ENCODE data around the gene ANKRD29.

Gene ANKRD29

DNA sequence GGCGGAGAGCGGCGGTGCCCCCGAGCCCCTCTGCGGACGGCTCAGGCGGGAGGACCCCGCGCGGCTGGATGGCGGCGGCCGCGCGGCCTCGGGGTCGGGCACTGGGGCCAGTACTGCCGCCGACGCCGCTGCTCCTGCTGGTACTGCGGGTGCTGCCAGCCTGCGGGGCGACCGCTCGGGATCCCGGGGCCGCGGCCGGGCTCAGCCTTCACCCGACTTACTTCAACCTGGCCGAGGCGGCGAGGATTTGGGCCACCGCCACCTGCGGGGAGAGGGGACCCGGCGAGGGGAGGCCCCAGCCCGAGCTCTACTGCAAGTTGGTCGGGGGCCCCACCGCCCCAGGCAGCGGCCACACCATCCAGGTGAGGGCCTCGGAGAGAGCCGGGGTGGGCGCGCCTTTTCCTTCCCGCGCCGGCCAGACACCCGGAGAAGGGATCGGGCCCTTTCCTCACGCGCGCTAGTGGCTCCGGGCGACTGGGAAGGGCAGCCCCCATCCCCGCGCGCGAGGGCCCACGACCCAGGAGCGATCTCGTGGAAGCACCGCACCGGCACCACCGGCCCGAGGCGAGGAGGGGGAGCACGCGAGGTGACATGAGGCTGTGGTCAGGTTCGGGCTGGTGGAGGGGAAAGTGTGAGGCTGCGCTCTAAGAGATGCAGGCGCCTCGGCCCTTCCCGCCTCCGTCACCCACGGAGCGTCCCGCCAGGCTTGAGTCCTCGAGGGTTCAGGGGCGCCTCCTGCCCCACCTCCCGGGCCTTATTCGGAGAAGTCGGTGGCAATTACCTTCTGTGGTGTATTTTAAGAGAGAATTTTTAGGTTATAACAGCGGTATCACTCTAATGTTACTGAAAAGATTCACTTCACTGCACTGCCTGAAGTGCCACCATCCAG is 27.1 kb upstream of the ANKRD29 start:
- H2AFZ ChIP-seq (ENCODE audit: low read length), result no peak overlapping the region
- H3K36me3 ChIP-seq (ENCODE audit: insufficient read depth, low read length), result no peaks in the 10 kb centered on the region
- no peaks in the 10 kb centered on the region for H3K9me2 ChIP-seq (ENCODE audit: low read depth, low read length)
- H3K27ac ChIP-seq (ENCODE audit: low read depth, low read length, poor library complexity, severe bottlenecking), result no peak overlapping the region
- no peaks in the 10 kb centered on the region for H3F3A ChIP-seq (ENCODE audit: insufficient read depth, low read length)
- H3K4me3 ChIP-seq (ENCODE audit: low read depth, low read length, poor library complexity, severe bottlenecking), result no peak overlapping the region
- no peaks in the 10 kb centered on the region for H3K27me3 ChIP-seq (ENCODE audit: insufficient read depth, low read length)
- H3K4me2 ChIP-seq (ENCODE audit: low read length), result no peak overlapping the region
- TF ChIP-seq, protein P1, sequence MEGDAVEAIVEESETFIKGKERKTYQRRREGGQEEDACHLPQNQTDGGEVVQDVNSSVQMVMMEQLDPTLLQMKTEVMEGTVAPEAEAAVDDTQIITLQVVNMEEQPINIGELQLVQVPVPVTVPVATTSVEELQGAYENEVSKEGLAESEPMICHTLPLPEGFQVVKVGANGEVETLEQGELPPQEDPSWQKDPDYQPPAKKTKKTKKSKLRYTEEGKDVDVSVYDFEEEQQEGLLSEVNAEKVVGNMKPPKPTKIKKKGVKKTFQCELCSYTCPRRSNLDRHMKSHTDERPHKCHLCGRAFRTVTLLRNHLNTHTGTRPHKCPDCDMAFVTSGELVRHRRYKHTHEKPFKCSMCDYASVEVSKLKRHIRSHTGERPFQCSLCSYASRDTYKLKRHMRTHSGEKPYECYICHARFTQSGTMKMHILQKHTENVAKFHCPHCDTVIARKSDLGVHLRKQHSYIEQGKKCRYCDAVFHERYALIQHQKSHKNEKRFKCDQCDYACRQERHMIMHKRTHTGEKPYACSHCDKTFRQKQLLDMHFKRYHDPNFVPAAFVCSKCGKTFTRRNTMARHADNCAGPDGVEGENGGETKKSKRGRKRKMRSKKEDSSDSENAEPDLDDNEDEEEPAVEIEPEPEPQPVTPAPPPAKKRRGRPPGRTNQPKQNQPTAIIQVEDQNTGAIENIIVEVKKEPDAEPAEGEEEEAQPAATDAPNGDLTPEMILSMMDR (IDR thresholded peaks at IDR 0.05; ENCODE audit: low read length), result no peak
- TF ChIP-seq EZH2 (IDR thresholded peaks at IDR 0.05; ENCODE audit: borderline replicate concordance, low read length), result no peak
- no peak overlapping the region for H3K9ac ChIP-seq (ENCODE audit: low read length)
- H3K9me3 ChIP-seq (ENCODE audit: low read length), result no peaks in the 10 kb centered on the region
- no peaks in the 10 kb centered on the region for H3K79me2 ChIP-seq (ENCODE audit: insufficient read depth, low read length)
- H4K20me1 ChIP-seq (ENCODE audit: insufficient read depth, low read length), result no peaks in the 10 kb centered on the region
- no peaks in the 10 kb centered on the region for H3K4me1 ChIP-seq (ENCODE audit: insufficient read depth, low read length, severe bottlenecking)

DNA sequence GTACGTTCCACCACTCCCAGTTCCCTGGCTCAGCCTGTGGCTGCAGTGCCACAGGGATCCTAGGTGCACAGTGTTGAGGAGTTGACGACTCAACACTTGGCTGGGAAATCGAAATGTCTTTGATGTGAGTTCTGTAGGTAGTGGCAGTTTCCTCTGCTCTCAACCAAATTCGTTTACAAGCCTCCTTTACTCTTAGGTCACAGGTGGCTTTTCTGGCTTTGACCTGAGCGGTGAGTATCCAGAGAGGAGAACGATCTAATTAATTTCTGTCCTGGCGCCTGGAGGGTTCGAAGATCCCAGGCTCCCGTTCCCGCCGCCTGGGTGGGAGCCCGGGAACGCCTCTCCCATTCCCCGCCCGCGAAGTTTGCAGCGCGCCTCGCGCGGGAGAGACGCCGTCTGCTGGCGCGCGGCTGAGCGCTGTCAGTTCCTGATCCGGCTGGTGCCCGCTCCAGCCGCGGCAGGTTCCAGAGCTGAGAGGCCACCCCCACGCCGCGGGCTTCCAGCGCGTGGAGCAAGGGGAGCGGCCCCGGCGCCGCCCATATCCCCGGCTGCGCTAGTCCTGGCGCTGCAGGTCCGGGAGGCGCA is 26.4 kb upstream of the ANKRD29 start, which contains the start of gene LAMA3:
TSS of gene LAMA3 (plus strand) at position 423 of the 585 bp plus-strand sequence. CDS start 231 bp downstream, outside the sequence.
- H3K4me1 ChIP-seq (ENCODE audit: insufficient read depth, low read length, severe bottlenecking), result no peaks in the 10 kb centered on the region
- no peaks in the 10 kb centered on the region for H3K9me3 ChIP-seq (ENCODE audit: low read length)
- H4K20me1 ChIP-seq (ENCODE audit: insufficient read depth, low read length), result no peaks in the 10 kb centered on the region
- no peak within 1 kb of the TSS for H3K9ac ChIP-seq (ENCODE audit: low read length)
- no peak within 1 kb of the TSS for H3K27ac ChIP-seq (ENCODE audit: low read depth, low read length, poor library complexity, severe bottlenecking)
- no peaks in the 10 kb centered on the region for H3F3A ChIP-seq (ENCODE audit: insufficient read depth, low read length)
- no peak within 1 kb of the TSS for H3K4me3 ChIP-seq (ENCODE audit: low read depth, low read length, poor library complexity, severe bottlenecking)
- no peaks in the 10 kb centered on the region for H3K27me3 ChIP-seq (ENCODE audit: insufficient read depth, low read length)
- TF ChIP-seq, protein P1 (IDR thresholded peaks at IDR 0.05; ENCODE audit: low read length), result no peak
- no peak for TF ChIP-seq EZH2 (IDR thresholded peaks at IDR 0.05; ENCODE audit: borderline replicate concordance, low read length)
- no peaks in the 10 kb centered on the region for H3K36me3 ChIP-seq (ENCODE audit: insufficient read depth, low read length)
- no peak within 1 kb of the TSS for H2AFZ ChIP-seq (ENCODE audit: low read length)
- H3K9me2 ChIP-seq (ENCODE audit: low read depth, low read length), result no peaks in the 10 kb centered on the region
- no peak within 1 kb of the TSS for H3K4me2 ChIP-seq (ENCODE audit: low read length)
- H3K79me2 ChIP-seq (ENCODE audit: insufficient read depth, low read length), result no peaks in the 10 kb centered on the region

DNA sequence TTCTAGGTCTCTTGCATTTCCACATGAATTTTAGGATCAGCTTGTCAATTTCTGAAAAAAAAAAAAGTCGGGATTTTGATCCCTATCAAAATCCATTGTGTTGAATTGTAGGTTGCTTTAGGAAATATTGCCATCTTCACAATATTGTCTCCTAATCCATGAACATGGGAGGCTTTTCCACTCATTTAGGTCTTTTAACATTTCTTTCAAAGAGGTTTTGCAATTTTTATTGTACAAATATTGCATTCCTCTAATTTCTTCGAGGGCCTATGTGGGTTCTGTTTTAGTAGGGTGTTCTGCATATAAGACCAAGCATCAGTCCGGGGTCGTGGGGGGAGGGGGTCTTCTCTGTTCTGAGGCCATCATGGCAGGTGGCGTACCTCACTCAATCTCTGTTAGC is 25.8 kb upstream of the ANKRD29 start:
- Histone ChIP-seq H4K20me1 (ENCODE audit: insufficient read depth, low read length) (no peaks in the 10 kb centered on the region), H2AFZ (ENCODE audit: low read length) (no peak overlapping the region), H3F3A (ENCODE audit: insufficient read depth, low read length) (no peaks in the 10 kb centered on the region), H3K27me3 (ENCODE audit: insufficient read depth, low read length) (no peaks in the 10 kb centered on the region), H3K9ac (ENCODE audit: low read length) (no peak overlapping the region), H3K9me2 (ENCODE audit: low read depth, low read length) (no peaks in the 10 kb centered on the region), H3K27ac (ENCODE audit: low read depth, low read length, poor library complexity, severe bottlenecking) (no peak overlapping the region), H3K36me3 (ENCODE audit: insufficient read depth, low read length) (no peaks in the 10 kb centered on the region), H3K79me2 (ENCODE audit: insufficient read depth, low read length) (no peaks in the 10 kb centered on the region), H3K9me3 (ENCODE audit: low read length) (no peaks in the 10 kb centered on the region), H3K4me2 (ENCODE audit: low read length) (no peak overlapping the region), H3K4me1 (ENCODE audit: insufficient read depth, low read length, severe bottlenecking) (no peaks in the 10 kb centered on the region), H3K4me3 (ENCODE audit: low read depth, low read length, poor library complexity, severe bottlenecking) (no peak overlapping the region)
- TF ChIP-seq EZH2 (IDR thresholded peaks at IDR 0.05; ENCODE audit: borderline replicate concordance, low read length), result no peak
- TF ChIP-seq, protein P1 (IDR thresholded peaks at IDR 0.05; ENCODE audit: low read length), result no peak

Data from OCI-LY1 (cell line).